Measurements from ENCODE around the gene DAAM2. TPM values are rescaled to one million over a fixed set of nuclear protein-coding genes. Genes with fewer than 3 reads are reported as not detected.

DAAM2 gene
- total RNA-seq, 2 experiments from 2014 or later: 0.09 to 1.1 TPM

GRCh38 chr6:39778581-39779255, 13.5 kb upstream of the DAAM2 start:
- Histone ChIP-seq H3K4me3 (ENCODE audit: low read depth, low read length, poor library complexity, severe bottlenecking) (no peak overlapping the region), H3K36me3 (ENCODE audit: insufficient read depth, low read length) (no peaks in the 10 kb centered on the region), H3K79me2 (ENCODE audit: insufficient read depth, low read depth, low read length) (no peaks in the 10 kb centered on the region), H3K9me3 (ENCODE audit: low read length) (0 out of 2 replicates have a peak, but pooled peaks cover 5% of the 10 kb centered on the region), H2AFZ (ENCODE audit: low read length) (no peak overlapping the region), H3K9me2 (ENCODE audit: insufficient read depth, low read length) (no peaks in the 10 kb centered on the region), H3K4me1 (ENCODE audit: insufficient read depth, low read length, poor library complexity, severe bottlenecking) (no peaks in the 10 kb centered on the region), H4K20me1 (ENCODE audit: insufficient read depth, low read length) (no peaks in the 10 kb centered on the region), H3K27ac (ENCODE audit: low read depth, low read length, poor library complexity, severe bottlenecking) (no peak overlapping the region), H3K4me2 (ENCODE audit: low read length) (no peak overlapping the region)
- DNase-seq (ENCODE audit: low spot score): no peak
- POLR2A ChIA-PET: no interaction called here
- BruUV-seq (replicated peaks): no TSS peak
- TF ChIP-seq EZH2phosphoT487 (IDR thresholded peaks at IDR 0.05; ENCODE audit: borderline replicate concordance, low read depth, low read length) (no peak), CTCF (conservative IDR thresholded peaks at IDR 0.05; ENCODE audit: low read length) (no peak)
- CTCF ChIA-PET (ENCODE audit: unreplicated experiment): no interaction called here
- intact Hi-C loops (cut with micrococcal nuclease; ENCODE audit: unreplicated experiment): no loop called here

GRCh38 chr6:39785281-39785680, 6.9 kb upstream of the DAAM2 start:
- no peaks in the 10 kb centered on the region for H3K36me3 ChIP-seq (ENCODE audit: insufficient read depth, low read length)
- intact Hi-C loops (cut with micrococcal nuclease; ENCODE audit: unreplicated experiment): no loop called here
- ChIA-PET POLR2A (interaction anchor here (0.9 to 1.3 kb wide), 2 partner anchors 32 to 66 kb away, joined by 3 read pairs; no protein-coding TSS in a partner anchor), CTCF (ENCODE audit: unreplicated experiment) (no interaction called here)
- H3K79me2 ChIP-seq (ENCODE audit: insufficient read depth, low read depth, low read length): no peaks in the 10 kb centered on the region
- TF ChIP-seq CTCF (conservative IDR thresholded peaks at IDR 0.05; ENCODE audit: low read length): no peak
- TF ChIP-seq EZH2phosphoT487 (IDR thresholded peaks at IDR 0.05; ENCODE audit: borderline replicate concordance, low read depth, low read length): no peak
- no peak for DNase-seq (ENCODE audit: low spot score)
- no peak overlapping the region for H3K27ac ChIP-seq (ENCODE audit: low read depth, low read length, poor library complexity, severe bottlenecking)
- no peaks in the 10 kb centered on the region for H3K9me2 ChIP-seq (ENCODE audit: insufficient read depth, low read length)
- 0 out of 2 replicates have a peak, but pooled peaks cover 5% of the 10 kb centered on the region for H3K9me3 ChIP-seq (ENCODE audit: low read length)
- no peaks in the 10 kb centered on the region for H3K4me1 ChIP-seq (ENCODE audit: insufficient read depth, low read length, poor library complexity, severe bottlenecking)
- no TSS peak for BruUV-seq (replicated peaks)
- no peak overlapping the region for H3K4me3 ChIP-seq (ENCODE audit: low read depth, low read length, poor library complexity, severe bottlenecking)
- no peaks in the 10 kb centered on the region for H4K20me1 ChIP-seq (ENCODE audit: insufficient read depth, low read length)
- no peak overlapping the region for H2AFZ ChIP-seq (ENCODE audit: low read length)
- no peak overlapping the region for H3K4me2 ChIP-seq (ENCODE audit: low read length)

GRCh38 chr6:39786649-39787048, 5.5 kb upstream of the DAAM2 start:
- no peak for TF ChIP-seq EZH2phosphoT487 (IDR thresholded peaks at IDR 0.05; ENCODE audit: borderline replicate concordance, low read depth, low read length)
- no peak for TF ChIP-seq CTCF (conservative IDR thresholded peaks at IDR 0.05; ENCODE audit: low read length)
- H3K9me2 ChIP-seq (ENCODE audit: insufficient read depth, low read length): no peaks in the 10 kb centered on the region
- H4K20me1 ChIP-seq (ENCODE audit: insufficient read depth, low read length): no peaks in the 10 kb centered on the region
- H3K4me1 ChIP-seq (ENCODE audit: insufficient read depth, low read length, poor library complexity, severe bottlenecking): no peaks in the 10 kb centered on the region
- no peak overlapping the region for H3K27ac ChIP-seq (ENCODE audit: low read depth, low read length, poor library complexity, severe bottlenecking)
- no peaks in the 10 kb centered on the region for H3K9me3 ChIP-seq (ENCODE audit: low read length)
- DNase-seq (ENCODE audit: low spot score): no peak
- no peaks in the 10 kb centered on the region for H3K79me2 ChIP-seq (ENCODE audit: insufficient read depth, low read depth, low read length)
- POLR2A ChIA-PET: no interaction called here
- H3K4me2 ChIP-seq (ENCODE audit: low read length): no peak overlapping the region
- H3K4me3 ChIP-seq (ENCODE audit: low read depth, low read length, poor library complexity, severe bottlenecking): no peak overlapping the region
- BruUV-seq (replicated peaks): no TSS peak
- CTCF ChIA-PET (ENCODE audit: unreplicated experiment): no interaction called here
- no peak overlapping the region for H2AFZ ChIP-seq (ENCODE audit: low read length)
- intact Hi-C loops (cut with micrococcal nuclease; ENCODE audit: unreplicated experiment): no loop called here
- no peaks in the 10 kb centered on the region for H3K36me3 ChIP-seq (ENCODE audit: insufficient read depth, low read length)

Data from OCI-LY7 (cell line).